HepG2 (cell line): ENCODE data around the gene SERBP1. TPM values are rescaled to one million over a fixed set of nuclear protein-coding genes. Genes with fewer than 3 reads are reported as not detected.

Experiments
- AGO2 ChIP-seq: fragments of 200-400 bp; formaldehyde crosslinking; optimal IDR thresholded peaks from 2 replicates; pipeline ENCODE3; 2017; ENCODE audit warnings: mild to moderate bottlenecking, low read depth, low read length, moderate library complexity
- AHR ChIP-seq: IDR thresholded peaks from 2 replicates; pipeline ENCODE4 v1.6.1; 2018; ENCODE audit warnings: missing genetic modification reagents, missing compliant biosample characterization
- ATF7 ChIP-seq, 2 experiments: fragments of 450-650 bp in 1 of 2; sonication (generic) in 1 of 2; formaldehyde crosslinking in 1 of 2; IDR thresholded peaks; 2 replicates each; pipeline versions ENCODE4 v1.4.0 to v1.6.1; 2016 to 2020; ENCODE audit warnings: antibody characterized with exemption in 1 of 2, mild to moderate bottlenecking in 1 of 2, missing genetic modification reagents in 1 of 2
- DDIT3 ChIP-seq: sonication (generic); formaldehyde crosslinking; IDR thresholded peaks from 2 replicates; pipeline ENCODE4 v1.4.0; 2020; ENCODE audit warnings: mild to moderate bottlenecking, missing genetic modification reagents
- HOXA5 ChIP-seq: sonication (generic); formaldehyde crosslinking; IDR thresholded peaks from 2 replicates; pipeline ENCODE4 v1.4.0; 2020; ENCODE audit warnings: missing genetic modification reagents
- MED8 ChIP-seq: sonication (generic); formaldehyde crosslinking; IDR thresholded peaks from 2 replicates; pipeline ENCODE4 v1.8.1; 2023; ENCODE audit warnings: mild to moderate bottlenecking, missing genetic modification reagents; ENCODE audit not compliant: insufficient replicate concordance
- MTERF4 ChIP-seq: sonication (generic); formaldehyde crosslinking; IDR thresholded peaks from 2 replicates; pipeline ENCODE4 v1.8.0; 2023; ENCODE audit warnings: mild to moderate bottlenecking, missing genetic modification reagents
- PHF20 ChIP-seq: sonication (generic); formaldehyde crosslinking; IDR thresholded peaks from 2 replicates; pipeline ENCODE4 v1.5.0; 2020; ENCODE audit warnings: mild to moderate bottlenecking, missing genetic modification reagents
- POLR2AphosphoS5 ChIP-seq: IDR thresholded peaks from 2 replicates; pipeline ENCODE4 v1.6.1; 2012; ENCODE audit warnings: low read depth, low read length
- POLR2G ChIP-seq: fragments of 200-400 bp; formaldehyde crosslinking; IDR thresholded peaks from 2 replicates; pipeline ENCODE4 v1.6.1; 2018; ENCODE audit warnings: mild to moderate bottlenecking, low read depth, low read length, moderate library complexity
- RBFOX2 ChIP-seq: fragments of 200-400 bp; formaldehyde crosslinking; IDR thresholded peaks from 2 replicates; pipeline ENCODE4 v1.6.1; 2017; ENCODE audit warnings: low read depth, mild to moderate bottlenecking, low read length
- REL ChIP-seq: sonication (generic); formaldehyde crosslinking; conservative IDR thresholded peaks from 2 replicates; pipeline ENCODE4 v1.8.0; 2022; ENCODE audit warnings: mild to moderate bottlenecking, missing genetic modification reagents, moderate library complexity
- RELA ChIP-seq: sonication (generic); formaldehyde crosslinking; IDR thresholded peaks from 2 replicates; pipeline ENCODE4 v1.4.0; 2020; ENCODE audit warnings: missing genetic modification reagents
- SCMH1 ChIP-seq: sonication (generic); formaldehyde crosslinking; IDR thresholded peaks from 2 replicates; pipeline ENCODE4 v1.9.0; 2021; ENCODE audit warnings: missing genetic modification reagents, mild to moderate bottlenecking, borderline replicate concordance
- TAF1 ChIP-seq: sonication (generic); formaldehyde crosslinking; IDR thresholded peaks from 2 replicates; pipeline ENCODE4 v1.4.0; 2020; ENCODE audit warnings: missing genetic modification reagents
- ZFP36 ChIP-seq: fragments of 150-350 bp; IDR thresholded peaks from 2 replicates; pipeline ENCODE4 v1.6.1; 2018; ENCODE audit warnings: borderline replicate concordance, low read length, low read depth; ENCODE audit not compliant: partially characterized antibody
- ZFP82 ChIP-seq: sonication (generic); formaldehyde crosslinking; IDR thresholded peaks from 2 replicates; pipeline ENCODE4 v1.5.1; 2020; ENCODE audit warnings: mild to moderate bottlenecking, missing genetic modification reagents, borderline replicate concordance
- ZNF101 ChIP-seq: sonication (generic); formaldehyde crosslinking; IDR thresholded peaks from 2 replicates; pipeline ENCODE4 v1.4.0; 2020; ENCODE audit warnings: mild to moderate bottlenecking, low read depth, missing genetic modification reagents, borderline replicate concordance
- ZNF276 ChIP-seq: sonication (generic); formaldehyde crosslinking; IDR thresholded peaks from 2 replicates; pipeline ENCODE4 v1.4.0; 2020; ENCODE audit warnings: mild to moderate bottlenecking, low read depth, missing genetic modification reagents
- ZNF280B ChIP-seq: sonication (generic); formaldehyde crosslinking; IDR thresholded peaks from 2 replicates; pipeline ENCODE4 v1.5.0; 2020; ENCODE audit warnings: missing genetic modification reagents, mild to moderate bottlenecking, borderline replicate concordance
- ZNF451 ChIP-seq: sonication (generic); formaldehyde crosslinking; IDR thresholded peaks from 2 replicates; pipeline ENCODE4 v1.5.0; 2020; ENCODE audit warnings: mild to moderate bottlenecking, missing genetic modification reagents
- ZNF510 ChIP-seq: sonication (generic); formaldehyde crosslinking; IDR thresholded peaks from 2 replicates; pipeline ENCODE4 v1.4.0; 2020; ENCODE audit warnings: low read depth, mild to moderate bottlenecking, missing genetic modification reagents
- ZNF543 ChIP-seq: sonication (generic); formaldehyde crosslinking; IDR thresholded peaks from 2 replicates; pipeline ENCODE4 v1.4.0; 2020; ENCODE audit warnings: mild to moderate bottlenecking, missing genetic modification reagents
- ZNF768 ChIP-seq: sonication (generic); formaldehyde crosslinking; IDR thresholded peaks from 2 replicates; pipeline ENCODE4 v1.4.0; 2020; ENCODE audit warnings: missing genetic modification reagents
- ZNF792 ChIP-seq: IDR thresholded peaks from 2 replicates; pipeline ENCODE4 v1.6.1; 2016
- polyA plus RNA-seq, 8 experiments: library from polyadenylated mRNA; depleted of rRNA in 3 of 8; stranded (reverse) in 7 of 8; unstranded in 1 of 8; fragments of >200 nt; fragmentation: Illumina TruSeq in 4 of 8; extraction: Trizol in 4 of 8; gene quantifications; 2 replicates each; pipeline versions ENCODE4 v1.2.1 to v1.2.3, GENCODE V29; 2011 to 2016; ENCODE audit warnings: low read depth in 4 of 8, missing spikeins in 1 of 8, mixed read lengths in 1 of 8; ENCODE audit not compliant: insufficient read depth in 1 of 8
- total RNA-seq, 5 experiments: library from RNA; depleted of rRNA; stranded (reverse); fragments of >200 nt; fragmentation: Illumina TruSeq; extraction: Trizol; gene quantifications; 2 replicates each; pipeline ENCODE4 v1.2.3, GENCODE V29; 2016; ENCODE audit warnings: low read depth in 1 of 5

The SERBP1 gene
- total and polyA plus RNA-seq, 2 of the 13 experiments (the other 11 are each of a cell fraction or from before 2014, with no cell fraction given) = 175 to 281 TPM

- TF ChIP-seq HOXA5 (CRISPR knock-in tag) = peak; percentile 28; the same call in 1 of the 2 replicates
- TF ChIP-seq DDIT3 (CRISPR knock-in tag) = no peak
- TF ChIP-seq ZNF768 = peak; percentile 35; the same call in 1 of the 2 replicates
- no peak for TF ChIP-seq ZFP36
- peak; percentile 54 for TF ChIP-seq REL
- TF ChIP-seq ZNF543 (CRISPR knock-in tag) = 0 out of 2 replicates have a peak, but pooled peaks have one; percentile 13
- TF ChIP-seq ZNF101 (CRISPR knock-in tag) = 0 out of 2 replicates have a peak, but pooled peaks have one; percentile 22
- 0 out of 2 replicates have a peak, but pooled peaks have one; percentile 27 for TF ChIP-seq ZFP82 (CRISPR knock-in tag)
- 0 out of 2 replicates have a peak, but pooled peaks have one; percentile 28 for TF ChIP-seq RELA (CRISPR knock-in tag)
- peak; percentile 80 for TF ChIP-seq AGO2
- TF ChIP-seq ZNF280B = peak; percentile 66; the same call in 1 of the 2 replicates
- TF ChIP-seq POLR2AphosphoS5 = peak; percentile 58
- TF ChIP-seq MTERF4 (CRISPR knock-in tag) = peak; percentile 9; the same call in 1 of the 2 replicates
- peak; percentile 42; the same call in 1 of the 2 replicates for TF ChIP-seq ZNF276 (CRISPR knock-in tag)
- 0 out of 2 replicates have a peak, but pooled peaks have one; percentile 7 for TF ChIP-seq ZNF792 (CRISPR knock-in tag)
- TF ChIP-seq TAF1 (CRISPR knock-in tag) = peak; percentile 93; the same call in 1 of the 2 replicates
- TF ChIP-seq SCMH1 (CRISPR knock-in tag) = no peak
- no peak for TF ChIP-seq MED8 (CRISPR knock-in tag)
- TF ChIP-seq POLR2G = peak; percentile 63; the same call in 1 of the 2 replicates
- no peak for TF ChIP-seq ZNF451 (CRISPR knock-in tag)
- no peak for TF ChIP-seq ATF7 (IDR thresholded peaks at IDR 0.05)
- no peak for TF ChIP-seq ATF7 (CRISPR knock-in tag; IDR thresholded peaks at IDR 0.05)
- no peak; the same call in 1 of the 2 replicates for TF ChIP-seq RBFOX2
- TF ChIP-seq PHF20 (CRISPR knock-in tag) = no peak
- peak; percentile 10; the same call in 1 of the 2 replicates for TF ChIP-seq ZNF510 (CRISPR knock-in tag)
- TF ChIP-seq AHR (CRISPR knock-in tag) = peak; percentile 34; the same call in 1 of the 2 replicates
Observed at GRCh38 chr1:67429528-67430357, 459 bp downstream of the SERBP1 start (continued).
